C4-2B (cell line): ENCODE results near the gene MED12L.

ENCODE experiments used
- ZFX ChIP-seq: fragments of 450-650 bp; IDR thresholded peaks from 2 replicates; pipeline ENCODE4 v1.6.1; 2017
- TF ChIP-seq, protein P1 (sequence below): fragments of 450-650 bp; conservative IDR thresholded peaks from 2 replicates; pipeline ENCODE4 v1.5.1; 2017; ENCODE audit warnings: mild to moderate bottlenecking

GRCh38 chr3:151142929-151143328 is 57.5 kb downstream of the MED12L start:
- TF ChIP-seq, protein P1, sequence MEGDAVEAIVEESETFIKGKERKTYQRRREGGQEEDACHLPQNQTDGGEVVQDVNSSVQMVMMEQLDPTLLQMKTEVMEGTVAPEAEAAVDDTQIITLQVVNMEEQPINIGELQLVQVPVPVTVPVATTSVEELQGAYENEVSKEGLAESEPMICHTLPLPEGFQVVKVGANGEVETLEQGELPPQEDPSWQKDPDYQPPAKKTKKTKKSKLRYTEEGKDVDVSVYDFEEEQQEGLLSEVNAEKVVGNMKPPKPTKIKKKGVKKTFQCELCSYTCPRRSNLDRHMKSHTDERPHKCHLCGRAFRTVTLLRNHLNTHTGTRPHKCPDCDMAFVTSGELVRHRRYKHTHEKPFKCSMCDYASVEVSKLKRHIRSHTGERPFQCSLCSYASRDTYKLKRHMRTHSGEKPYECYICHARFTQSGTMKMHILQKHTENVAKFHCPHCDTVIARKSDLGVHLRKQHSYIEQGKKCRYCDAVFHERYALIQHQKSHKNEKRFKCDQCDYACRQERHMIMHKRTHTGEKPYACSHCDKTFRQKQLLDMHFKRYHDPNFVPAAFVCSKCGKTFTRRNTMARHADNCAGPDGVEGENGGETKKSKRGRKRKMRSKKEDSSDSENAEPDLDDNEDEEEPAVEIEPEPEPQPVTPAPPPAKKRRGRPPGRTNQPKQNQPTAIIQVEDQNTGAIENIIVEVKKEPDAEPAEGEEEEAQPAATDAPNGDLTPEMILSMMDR = no peak
- no peak for TF ChIP-seq ZFX
